ENCODE data around the gene TRPM2.
"Not testable (repeated sequence)": the region's sequence is repeated elsewhere in the genome, so short reads cannot be mapped to it uniquely, and the experiment has no call there.

TRPM2 gene

DNA sequence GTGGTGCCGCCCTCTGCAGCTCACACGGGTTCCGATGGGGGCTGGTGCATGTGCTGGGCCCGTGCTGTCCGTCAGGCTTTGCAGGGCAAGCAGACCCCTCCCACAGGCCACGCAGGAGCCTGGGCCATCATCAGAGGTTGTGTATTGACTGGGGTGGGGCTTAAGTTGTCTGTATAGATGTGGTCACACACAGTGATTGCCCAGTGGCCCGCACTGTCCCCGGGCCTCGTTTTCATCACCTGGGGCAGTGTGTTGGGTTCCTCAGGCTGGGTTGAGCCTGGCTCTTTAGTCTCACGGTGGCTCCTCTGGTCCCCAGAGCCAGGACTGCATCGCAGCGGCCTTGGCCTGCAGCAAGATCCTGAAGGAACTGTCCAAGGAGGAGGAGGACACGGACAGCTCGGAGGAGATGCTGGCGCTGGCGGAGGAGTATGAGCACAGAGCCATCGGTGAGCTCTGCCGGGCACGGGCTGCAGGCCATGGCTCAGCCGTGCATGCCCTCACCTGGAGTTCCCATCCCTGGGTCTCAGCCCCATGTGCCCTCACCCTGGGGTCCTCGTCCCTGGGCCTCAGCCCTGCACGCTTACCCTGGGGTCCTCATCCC lies 44.1 kb downstream of the TRPM2 start:
- no peak for DNase-seq (ENCODE audit: low read depth in 2 of 2)

DNA sequence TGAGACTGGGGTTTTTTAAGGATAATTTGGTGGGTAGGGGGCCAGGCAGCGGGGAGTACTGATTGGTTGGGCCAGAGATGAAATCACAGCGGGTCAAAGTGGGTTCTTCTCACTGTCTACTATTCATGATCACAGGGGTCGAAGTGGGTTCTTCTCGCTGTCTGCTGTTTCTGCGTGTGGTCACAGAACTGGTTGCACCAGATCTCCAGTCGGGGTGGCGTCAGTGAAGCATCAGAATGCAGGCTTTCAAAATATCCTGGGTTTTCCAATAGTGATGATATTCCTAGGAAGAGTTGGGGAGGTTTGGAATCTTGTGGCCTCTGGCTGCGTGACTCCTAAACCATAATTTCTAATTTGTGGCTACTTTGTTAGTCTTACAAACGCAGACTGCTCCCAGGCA lies 45.1 kb downstream of the TRPM2 start:
- DNase-seq (ENCODE audit: low read depth in 2 of 2): no peak

DNA sequence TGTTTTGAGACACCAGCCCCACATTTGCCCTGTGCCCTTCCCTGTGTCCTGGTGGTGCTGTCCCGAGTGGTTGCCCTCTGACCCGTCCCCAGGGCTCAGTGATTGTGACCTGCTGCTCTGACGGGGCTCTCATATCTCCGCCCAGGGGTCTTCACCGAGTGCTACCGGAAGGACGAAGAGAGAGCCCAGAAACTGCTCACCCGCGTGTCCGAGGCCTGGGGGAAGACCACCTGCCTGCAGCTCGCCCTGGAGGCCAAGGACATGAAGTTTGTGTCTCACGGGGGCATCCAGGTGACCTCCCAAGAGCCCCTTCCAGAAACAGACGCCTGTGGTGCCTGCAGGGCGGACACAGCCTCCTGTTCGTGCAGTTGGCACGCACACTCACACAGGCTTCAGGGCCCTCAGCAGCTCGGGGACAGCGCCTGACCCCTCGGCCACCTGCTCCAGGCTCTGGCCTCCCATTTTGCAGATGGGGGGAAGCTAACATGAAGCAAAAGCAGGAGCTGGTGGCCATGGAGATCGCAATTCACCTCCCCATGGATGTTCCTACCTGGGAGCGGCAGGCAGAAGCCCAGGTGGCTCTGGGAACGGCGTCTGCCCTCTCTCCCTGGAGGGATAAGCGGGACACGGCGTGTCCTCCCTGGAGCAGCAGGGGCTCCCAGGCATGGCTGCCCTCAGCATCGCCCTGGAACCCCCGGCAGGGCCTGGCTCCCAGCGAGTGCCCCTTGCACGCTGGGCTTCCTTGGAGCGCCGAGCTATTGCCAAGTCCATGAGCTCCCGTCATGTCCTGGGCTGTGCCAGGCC lies 45.9 kb downstream of the TRPM2 start:
- DNase-seq (ENCODE audit: low read depth in 2 of 2): no peak

DNA sequence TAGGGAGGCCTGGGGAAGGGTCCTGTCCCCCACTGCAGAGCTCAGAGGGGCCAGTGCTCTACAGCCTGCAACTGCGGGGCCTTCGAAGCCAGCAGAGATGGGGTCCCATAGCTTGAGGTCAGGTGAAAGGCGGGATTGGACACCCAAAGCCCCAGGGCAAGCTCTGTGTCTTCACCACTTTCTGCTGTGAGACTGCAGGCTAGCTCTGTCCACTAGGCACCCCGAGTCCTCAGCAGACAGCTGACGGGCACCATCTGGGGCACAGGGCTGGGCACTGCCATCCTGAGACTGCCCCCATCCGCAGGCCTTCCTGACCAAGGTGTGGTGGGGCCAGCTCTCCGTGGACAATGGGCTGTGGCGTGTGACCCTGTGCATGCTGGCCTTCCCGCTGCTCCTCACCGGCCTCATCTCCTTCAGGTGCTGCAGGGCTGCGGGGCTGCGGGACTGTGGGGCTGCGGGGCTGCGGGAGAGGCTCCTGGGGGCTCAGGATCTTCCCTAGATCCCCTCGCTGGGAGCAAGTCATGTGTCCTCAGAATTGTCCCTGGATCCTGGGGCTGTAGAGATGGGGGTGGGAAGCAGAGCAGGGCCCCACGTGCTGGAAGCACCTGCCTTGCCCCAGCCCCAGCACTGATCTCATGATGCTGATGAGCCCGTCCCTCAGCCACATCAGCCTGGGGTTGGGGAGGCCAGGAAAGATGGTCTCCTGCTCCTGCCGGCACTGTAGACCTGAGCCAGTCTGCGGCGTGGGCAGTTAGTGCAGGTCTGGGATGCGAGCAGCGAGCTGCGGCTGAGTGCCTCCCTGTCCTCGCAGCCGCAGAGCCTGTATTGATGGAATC lies 46.8 kb downstream of the TRPM2 start:
- no peak for DNase-seq (ENCODE audit: low read depth in 2 of 2)

DNA sequence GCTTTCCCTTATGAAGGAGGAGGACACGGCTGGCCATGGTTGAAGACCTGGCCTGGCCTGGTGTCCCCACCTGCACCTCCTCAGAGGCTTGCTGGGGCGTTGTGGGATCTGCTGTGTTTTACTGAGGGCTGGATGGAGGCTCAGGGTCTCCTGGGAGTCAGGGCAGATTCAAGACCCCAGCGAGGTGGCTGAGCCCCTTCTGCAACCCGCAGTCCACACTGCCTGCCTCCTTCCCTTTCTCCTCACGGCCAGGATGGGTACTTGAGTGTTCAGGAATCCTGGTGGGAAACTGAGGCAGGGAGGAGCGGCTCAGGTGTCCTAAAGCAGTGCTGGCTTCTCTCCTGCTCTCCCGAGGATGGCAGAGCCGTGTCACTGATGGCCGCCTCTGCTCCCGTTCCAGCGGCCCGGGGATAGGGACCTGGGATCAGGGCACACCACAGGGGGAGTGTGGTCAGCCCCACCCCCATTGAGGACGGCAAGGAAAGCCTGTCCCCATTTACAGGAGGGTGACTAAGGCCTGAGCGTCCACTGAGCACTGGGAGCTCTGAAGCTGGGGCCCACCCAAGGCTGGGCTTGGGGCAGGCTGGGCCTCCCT lies 47.5 kb downstream of the TRPM2 start:
- DNase-seq (ENCODE audit: low read depth in 2 of 2): no peak

DNA sequence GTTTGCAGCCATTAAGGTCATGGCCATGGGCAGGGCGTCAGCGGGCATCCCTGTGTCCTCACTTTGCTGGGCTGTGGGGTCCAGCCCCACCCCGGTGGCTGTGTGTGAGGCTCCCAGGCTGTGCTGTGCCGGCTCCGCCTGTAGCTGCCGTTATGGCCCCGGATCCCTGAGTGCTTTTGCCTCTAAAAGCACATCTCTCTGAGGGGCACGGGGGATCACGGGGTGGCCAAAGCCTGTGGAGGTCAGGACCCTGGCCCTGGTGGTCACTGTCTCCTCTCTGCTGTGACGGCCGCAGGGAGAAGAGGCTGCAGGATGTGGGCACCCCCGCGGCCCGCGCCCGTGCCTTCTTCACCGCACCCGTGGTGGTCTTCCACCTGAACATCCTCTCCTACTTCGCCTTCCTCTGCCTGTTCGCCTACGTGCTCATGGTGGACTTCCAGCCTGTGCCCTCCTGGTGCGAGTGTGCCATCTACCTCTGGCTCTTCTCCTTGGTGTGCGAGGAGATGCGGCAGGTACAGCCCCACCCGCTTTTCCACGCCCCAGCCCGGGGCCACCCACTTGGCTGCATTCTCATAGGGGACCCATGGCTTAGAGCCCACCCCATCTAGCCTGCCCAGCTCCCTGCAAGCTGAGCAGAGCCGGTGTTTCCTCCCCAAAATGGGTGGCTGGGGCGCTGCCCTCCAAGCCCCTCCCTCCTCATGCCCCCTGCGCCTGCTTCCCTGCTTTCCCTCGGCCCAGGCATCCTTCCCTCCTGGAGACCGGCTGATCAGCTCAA lies 48.2 kb downstream of the TRPM2 start:
- no peak for DNase-seq (ENCODE audit: low read depth in 2 of 2)

DNA sequence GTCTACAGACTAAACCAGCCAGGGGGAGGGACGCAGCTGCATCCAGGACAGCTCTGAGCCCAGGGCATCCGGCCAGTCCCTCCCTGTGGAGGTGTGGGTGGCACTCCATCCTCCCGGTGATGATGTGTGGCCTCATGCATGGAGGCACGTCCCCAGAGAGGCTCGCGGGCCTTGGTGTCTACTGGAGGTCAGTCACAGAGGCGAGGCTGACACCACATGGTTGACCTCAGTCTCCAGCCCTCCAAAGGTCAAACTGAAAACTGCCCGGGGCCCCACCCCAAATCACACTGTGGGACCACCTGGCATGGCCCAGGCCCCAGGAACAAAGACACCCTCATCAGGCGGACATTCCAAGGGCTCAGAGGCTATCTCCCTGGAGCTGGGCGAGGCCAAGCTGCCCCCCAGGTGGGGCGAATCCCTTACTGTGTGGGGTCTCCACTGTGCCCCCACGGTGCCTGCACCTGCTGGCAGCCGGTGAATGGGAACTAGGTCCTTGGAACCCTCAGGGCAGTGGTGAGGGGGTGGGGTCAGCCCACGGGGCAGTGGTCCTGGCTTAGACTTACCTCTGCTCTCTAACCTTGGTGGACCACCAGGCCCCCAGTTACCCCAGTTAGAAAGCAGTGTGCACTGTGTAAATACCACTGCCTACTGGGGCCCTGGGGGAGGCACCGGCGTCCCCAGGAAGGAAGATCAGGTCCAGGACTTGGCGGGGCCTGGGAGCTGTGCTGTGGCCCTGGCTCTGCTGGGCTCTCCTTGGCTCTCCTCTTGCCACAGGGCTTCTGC lies 49.1 kb downstream of the TRPM2 start:
- no peak for DNase-seq (ENCODE audit: low read depth in 2 of 2)

DNA sequence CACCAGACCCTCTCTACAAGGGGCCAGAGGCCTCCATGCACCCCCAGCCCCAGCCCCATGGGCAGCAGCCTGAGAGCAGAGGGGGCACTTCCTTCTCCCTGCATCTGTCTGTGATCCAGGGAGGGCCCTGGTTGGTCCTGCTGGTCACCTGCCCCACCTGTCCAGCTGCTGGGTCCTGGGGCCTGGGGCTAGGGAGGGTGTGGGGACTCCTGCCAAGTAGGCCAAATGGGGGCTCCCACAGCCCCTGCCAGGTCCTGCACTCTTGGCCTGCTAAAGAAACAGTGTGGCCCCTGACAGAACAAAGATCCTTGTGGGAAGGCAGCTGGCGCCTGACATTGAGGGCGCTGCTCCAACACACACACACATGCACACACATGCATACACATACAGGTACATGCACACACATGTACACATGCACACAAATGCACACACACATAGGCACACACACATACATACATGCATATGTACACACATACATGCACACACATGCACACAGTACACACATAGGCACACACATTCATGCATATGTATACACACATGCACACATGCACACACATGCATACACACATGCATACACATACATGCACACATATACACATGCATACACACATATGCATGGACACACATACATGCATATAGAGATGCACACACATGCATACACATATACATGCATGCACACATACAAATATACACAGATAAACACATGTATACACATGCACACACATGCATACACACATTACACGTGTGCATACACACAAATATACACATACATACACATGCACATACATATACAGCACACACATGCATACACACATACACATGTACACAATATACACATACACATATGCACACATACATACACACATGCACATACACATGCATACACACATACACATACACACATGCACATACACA lies 49.9 kb downstream of the TRPM2 start:
- DNase-seq (ENCODE audit: low read depth in 2 of 2): no peak

DNA sequence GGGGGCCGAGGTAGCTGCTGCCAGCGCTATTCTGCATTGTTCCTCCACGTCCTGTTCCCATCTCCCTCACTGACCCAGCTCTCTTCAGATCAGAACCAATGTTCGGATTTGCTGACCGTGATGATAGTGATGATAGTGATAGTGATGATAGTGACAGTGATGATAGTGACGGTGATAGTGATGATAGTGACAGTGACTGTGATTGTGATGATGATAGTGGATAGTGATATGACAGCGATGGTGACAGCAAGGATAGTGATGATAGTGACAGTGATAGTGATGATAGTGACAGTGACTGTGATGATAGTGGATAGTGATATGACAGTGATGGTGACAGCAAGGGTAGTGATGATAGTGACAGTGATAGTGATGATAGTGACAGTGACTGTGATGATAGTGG lies 51.1 kb downstream of the TRPM2 start:
- not testable (repeated sequence) for DNase-seq (ENCODE audit: low read depth in 2 of 2)

DNA sequence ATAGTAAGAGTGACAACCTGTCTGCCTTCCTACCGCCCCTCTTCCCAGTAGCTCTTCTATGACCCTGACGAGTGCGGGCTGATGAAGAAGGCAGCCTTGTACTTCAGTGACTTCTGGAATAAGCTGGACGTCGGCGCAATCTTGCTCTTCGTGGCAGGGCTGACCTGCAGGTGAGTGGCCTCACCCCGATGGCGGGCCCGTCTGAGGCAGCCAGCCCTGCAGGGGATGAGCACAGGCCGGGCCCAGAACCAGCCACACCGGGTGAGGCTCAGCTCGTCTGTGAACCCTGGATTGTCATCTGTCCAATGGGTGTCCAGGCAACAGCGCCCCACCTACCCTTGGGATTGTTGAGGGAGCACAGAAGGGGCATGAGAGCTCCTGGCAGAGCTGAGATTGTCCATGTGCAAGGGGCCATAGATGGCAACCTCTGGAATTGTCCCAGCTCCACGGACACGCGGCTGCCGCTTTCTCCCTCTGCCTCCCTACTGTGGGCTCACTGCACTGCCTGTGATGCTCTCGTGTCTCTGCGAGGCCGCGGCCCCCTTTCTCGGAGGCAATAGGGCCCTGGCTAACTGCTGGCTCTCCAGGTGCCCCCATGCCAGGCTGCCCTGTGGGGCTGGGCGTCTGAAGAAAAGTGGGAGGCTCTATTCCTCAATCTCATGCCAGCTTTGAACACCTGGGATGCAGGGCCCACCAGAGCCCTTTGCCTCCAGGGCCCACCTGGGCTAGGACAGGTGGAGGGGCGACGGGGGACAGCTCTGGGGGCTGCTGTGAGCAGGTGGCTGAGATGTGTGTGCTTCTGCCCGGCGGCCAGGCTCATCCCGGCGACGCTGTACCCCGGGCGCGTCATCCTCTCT lies 51.9 kb downstream of the TRPM2 start:
- DNase-seq (ENCODE audit: low read depth in 2 of 2): no peak

DNA sequence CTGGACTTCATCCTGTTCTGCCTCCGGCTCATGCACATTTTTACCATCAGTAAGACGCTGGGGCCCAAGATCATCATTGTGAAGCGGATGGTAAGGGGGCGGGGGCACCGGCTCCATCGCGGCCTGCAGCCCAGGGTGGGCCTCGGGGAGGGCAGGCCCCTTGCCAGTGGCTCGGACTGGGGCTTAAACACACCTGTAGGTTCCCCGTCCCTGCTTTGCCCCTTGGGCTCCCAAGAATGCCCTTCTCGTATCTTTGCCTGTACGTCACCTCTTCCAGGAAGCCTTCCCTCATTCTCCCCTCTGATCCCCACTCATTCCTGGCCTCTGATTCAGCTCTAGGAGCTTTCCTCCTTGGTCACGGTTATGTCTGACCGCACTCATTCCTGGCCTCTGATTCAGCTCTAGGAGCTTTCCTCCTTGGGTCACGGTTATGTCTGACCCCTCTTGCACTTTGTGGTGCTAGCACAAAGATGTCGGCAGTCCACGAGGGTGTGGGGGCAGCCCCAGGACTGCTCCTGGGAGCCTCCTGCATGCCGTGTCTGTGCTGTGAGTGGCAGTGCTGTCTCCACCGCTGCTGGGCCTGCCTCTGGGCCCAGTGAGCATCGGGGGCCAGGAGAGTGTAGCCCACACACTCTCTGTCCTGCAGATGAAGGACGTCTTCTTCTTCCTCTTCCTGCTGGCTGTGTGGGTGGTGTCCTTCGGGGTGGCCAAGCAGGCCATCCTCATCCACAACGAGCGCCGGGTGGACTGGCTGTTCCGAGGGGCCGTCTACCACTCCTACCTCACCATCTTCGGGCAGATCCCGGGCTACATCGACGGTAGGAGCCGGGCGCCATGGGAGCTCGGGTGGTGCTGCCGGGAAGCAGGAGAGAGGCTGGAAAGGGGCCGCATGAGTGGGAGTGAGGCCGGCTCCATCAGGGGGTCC lies 52.8 kb downstream of the TRPM2 start:
- no peak for DNase-seq (ENCODE audit: low read depth in 2 of 2)

DNA sequence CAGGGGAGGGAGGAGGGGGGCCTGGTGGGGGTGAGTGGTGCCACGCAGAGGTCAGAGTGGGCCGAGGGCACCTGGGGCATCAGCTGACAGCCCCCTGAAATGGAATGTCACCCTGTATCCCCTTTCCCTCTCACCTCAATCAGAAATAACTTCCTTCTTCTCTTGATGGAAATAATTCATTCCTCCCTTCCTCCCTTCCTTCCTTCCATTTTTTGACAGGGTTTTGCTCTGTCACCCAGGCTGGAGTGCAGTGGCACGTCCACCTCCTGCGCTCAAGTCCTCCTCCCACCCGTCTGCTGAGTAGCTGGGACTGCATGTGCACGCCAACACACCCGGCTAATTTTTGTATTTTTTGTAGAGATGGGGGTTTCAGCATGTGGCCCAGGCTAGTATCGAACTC lies 53.5 kb downstream of the TRPM2 start:
- DNase-seq (ENCODE audit: low read depth in 2 of 2): no peak

DNA sequence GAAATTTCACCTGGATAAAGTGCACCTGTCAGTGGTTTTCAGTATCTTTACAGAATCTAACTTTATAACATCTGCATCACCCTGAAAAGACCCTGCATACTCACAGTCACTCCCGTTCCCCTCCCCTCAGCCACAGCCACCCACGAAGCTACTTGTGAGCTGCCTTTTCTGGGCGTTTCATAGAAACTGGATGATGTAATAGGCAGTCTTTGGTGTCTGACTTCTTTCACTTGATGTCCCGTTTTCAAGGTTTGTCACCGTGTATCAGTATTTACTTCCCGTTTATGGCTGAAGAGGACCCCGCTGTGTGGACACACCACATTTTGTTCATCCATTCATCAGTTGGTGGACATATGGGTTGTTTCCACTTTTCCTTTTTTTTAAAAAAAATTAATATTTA lies 54.1 kb downstream of the TRPM2 start:
- DNase-seq (ENCODE audit: low read depth in 2 of 2): peak in 1 of 2 donors; percentile 21

DNA sequence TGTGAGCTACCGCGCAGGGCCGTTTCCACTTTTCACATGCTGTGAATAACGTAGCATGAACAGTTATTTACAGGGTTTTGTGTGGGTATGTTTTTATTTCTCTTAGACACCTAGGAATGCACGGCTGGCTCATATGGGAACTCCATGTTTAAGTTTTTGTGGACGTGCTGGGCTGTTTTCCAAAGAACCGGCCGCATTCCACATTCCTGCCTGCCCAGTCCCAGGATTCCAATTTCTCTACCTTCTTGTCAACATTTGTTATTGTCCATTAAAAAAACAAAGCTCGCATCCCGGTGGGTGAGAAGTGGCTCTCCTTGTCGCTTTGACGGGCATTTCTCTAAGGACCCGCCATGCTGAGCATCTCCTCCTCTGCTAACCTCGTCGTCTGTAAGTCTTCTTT lies 54.8 kb downstream of the TRPM2 start:
- DNase-seq (ENCODE audit: low read depth in 2 of 2): no peak

DNA sequence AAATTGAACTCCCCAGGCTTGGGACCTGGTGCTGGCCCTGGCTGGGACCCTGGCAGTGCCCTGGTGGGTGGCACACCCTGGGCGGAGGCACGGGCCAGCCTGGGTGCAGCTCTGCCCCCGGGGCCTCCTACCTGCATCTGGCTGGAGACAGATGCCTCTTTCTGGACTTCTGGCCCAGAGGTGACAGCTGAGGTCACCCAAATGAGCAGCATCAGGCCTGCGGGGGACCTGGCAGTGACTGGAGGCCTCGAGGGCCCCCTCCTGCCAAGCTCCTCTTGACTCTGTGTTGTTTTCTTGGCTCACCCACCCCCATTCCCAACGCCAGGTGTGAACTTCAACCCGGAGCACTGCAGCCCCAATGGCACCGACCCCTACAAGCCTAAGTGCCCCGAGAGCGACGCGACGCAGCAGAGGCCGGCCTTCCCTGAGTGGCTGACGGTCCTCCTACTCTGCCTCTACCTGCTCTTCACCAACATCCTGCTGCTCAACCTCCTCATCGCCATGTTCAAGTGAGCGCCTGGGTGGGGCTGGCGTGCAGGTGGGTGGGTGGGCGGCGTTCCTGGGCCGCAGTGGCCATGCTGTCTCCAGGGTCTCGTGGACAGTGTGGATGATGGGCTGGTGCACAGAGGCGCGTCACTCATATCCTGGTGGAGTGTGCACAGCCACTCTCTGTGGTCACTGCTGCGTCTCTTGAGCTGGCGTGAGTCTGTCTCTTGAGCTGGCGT lies 60.3 kb downstream of the TRPM2 start:
- DNase-seq (ENCODE audit: low read depth in 2 of 2): no peak

DNA sequence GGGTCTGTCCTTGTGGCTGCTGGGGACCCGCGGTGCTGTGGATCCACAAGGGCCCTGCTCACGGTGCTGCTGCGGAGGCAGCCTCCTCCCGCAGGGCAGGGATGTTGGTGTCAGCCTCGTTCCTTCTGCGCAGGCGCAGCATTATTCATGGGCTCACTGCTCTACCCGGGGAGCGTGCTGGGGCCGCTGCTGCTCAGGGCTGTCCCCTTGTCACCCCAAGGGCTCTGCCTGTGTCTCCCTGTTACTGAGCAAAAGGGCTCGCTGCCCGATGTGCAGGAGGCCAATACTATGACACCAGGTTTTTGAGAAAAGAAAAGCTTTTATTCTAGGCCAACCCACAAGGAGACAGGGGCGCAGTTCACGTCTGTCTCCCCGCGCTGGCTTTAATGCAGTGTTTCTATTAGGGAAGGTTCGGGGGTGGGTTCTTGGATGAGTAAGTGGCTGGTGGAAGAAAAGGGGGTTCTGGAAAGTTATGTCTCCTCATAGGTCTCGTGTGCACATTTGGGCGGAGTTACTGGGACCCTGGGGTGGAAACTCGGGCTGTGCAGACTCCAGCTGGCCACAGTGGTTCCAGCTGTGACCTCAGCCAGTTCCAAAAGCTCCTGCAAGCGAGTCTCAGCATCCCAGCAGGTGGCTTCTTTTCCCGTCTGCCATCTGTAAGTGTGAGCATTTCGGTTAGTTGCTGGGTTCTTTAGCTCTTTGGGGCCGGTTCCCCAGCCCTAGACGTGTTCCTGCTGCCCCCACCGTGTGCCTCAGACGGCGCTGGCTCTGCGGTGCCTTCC lies 61.1 kb downstream of the TRPM2 start:
- no peak for DNase-seq (ENCODE audit: low read depth in 2 of 2)

Measured in stimulated activated CD8-positive, alpha-beta memory T cell treated with anti-CD3 and anti-CD28 coated beads, Interleukin-15, amount 100 ng/mL, for 4 hours (primary cell).